K562 (cell line): ENCODE results near the gene ZNF74. TPM values are rescaled to one million over a fixed set of nuclear protein-coding genes. Genes with fewer than 3 reads are reported as not detected.

ENCODE experiments used
- ELF4 ChIP-seq: fragments of 450-650 bp; formaldehyde crosslinking; IDR thresholded peaks from 2 replicates; pipeline ENCODE4 v1.4.0; 2022; ENCODE audit warnings: missing genetic modification characterization
- FOXP1 ChIP-seq: sonication (generic); formaldehyde crosslinking; IDR thresholded peaks from 2 replicates; pipeline ENCODE4 v1.8.0; 2022; ENCODE audit warnings: mild to moderate bottlenecking, missing genetic modification reagents
- HNRNPK ChIP-seq: fragments of 200-400 bp; formaldehyde crosslinking; IDR thresholded peaks from one replicate; pipeline ENCODE4 v1.6.1; 2018; ENCODE audit warnings: mild to moderate bottlenecking, low read depth, low read length; ENCODE audit not compliant: poor library complexity, severe bottlenecking
- KAT2B ChIP-seq: IDR thresholded peaks from one replicate; pipeline ENCODE4 v1.6.1; 2012; ENCODE audit warnings: low read depth, mild to moderate bottlenecking, control low read depth, inconsistent platforms, low read length, moderate library complexity
- RFX5 ChIP-seq: IDR thresholded peaks from 2 replicates; pipeline ENCODE4 v1.6.1; 2011; ENCODE audit warnings: low read depth, mild to moderate bottlenecking, improper control_type of control experiment, low read length
- SMAD1 ChIP-seq: fragments of 150-350 bp; IDR thresholded peaks from 2 replicates; pipeline ENCODE4 v1.6.1; 2014; ENCODE audit warnings: low read length, low read depth; ENCODE audit not compliant: partially characterized antibody
- TBP ChIP-seq: optimal IDR thresholded peaks from 2 replicates; pipeline ENCODE3; 2011; ENCODE audit warnings: low read depth, low read length, improper control_type of control experiment
- YY1 ChIP-seq, 3 experiments: IDR thresholded peaks; 2 replicates each; pipeline ENCODE4 v1.6.1; 2011; ENCODE audit warnings: low read length in 2 of 3, mild to moderate bottlenecking in 2 of 3, moderate library complexity in 2 of 3, borderline replicate concordance in 1 of 3, control low read depth in 1 of 3, low read depth in 1 of 3; ENCODE audit not compliant: insufficient read depth in 3 of 3, insufficient replicate concordance in 2 of 3, control insufficient read depth in 1 of 3, insufficient read length in 1 of 3; ENCODE audit errors: extremely low read depth in 1 of 3
- ZNF23 ChIP-seq: fragments of 250-450 bp; sonication (Bioruptor Pico); IDR thresholded peaks from 2 replicates; pipeline ENCODE4 v1.4.0; 2020; ENCODE audit warnings: mild to moderate bottlenecking
- ZSCAN32 ChIP-seq: fragments of 450-650 bp; formaldehyde crosslinking; IDR thresholded peaks from 2 replicates; pipeline ENCODE4 v1.4.0; 2020; ENCODE audit warnings: mild to moderate bottlenecking, moderate library complexity
- polyA plus RNA-seq, 8 experiments: library from polyadenylated mRNA; depleted of rRNA in 4 of 8; stranded (reverse) in 5 of 8; unstranded in 3 of 8; fragments of >200 nt; fragmentation: Nextera tagmentation in 2 of 8; fragmentation: Illumina TruSeq in 1 of 8; extraction: Ambion mirVana in 2 of 8; extraction: Trizol in 1 of 8; gene quantifications; 2 replicates each; pipeline versions ENCODE4 v1.2.1 to v1.2.3, GENCODE V29; 2011 to 2014; ENCODE audit warnings: inconsistent platforms in 1 of 8, missing spikeins in 1 of 8
- total RNA-seq, 7 experiments: library from RNA; depleted of rRNA in 6 of 7; stranded (reverse); fragments of >200 nt in 6 of 7; fragmentation: Illumina TruSeq in 2 of 7; extraction: Trizol in 2 of 7; gene quantifications; 2 replicates each; pipeline versions ENCODE4 v1.2.1 to v1.2.3, GENCODE V29; 2011 to 2021; ENCODE audit warnings: low replicate concordance in 1 of 7
- TF ChIP-seq, protein P1 (sequence below), 2 experiments: fragments of 450-650 bp; IDR thresholded peaks; 2 replicates each; pipeline ENCODE4 v1.6.1; 2016
- TF ChIP-seq, protein P2 (sequence below): fragments of 150-350 bp; IDR thresholded peaks from 2 replicates; pipeline ENCODE4 v1.6.1; 2014; ENCODE audit warnings: low read depth, mild to moderate bottlenecking, low read length, borderline replicate concordance
- TF ChIP-seq, protein P3 (sequence below): fragments of 450-650 bp; IDR thresholded peaks from 2 replicates; pipeline ENCODE4 v1.6.1; 2018; ENCODE audit not compliant: partially characterized antibody
- TF ChIP-seq, protein P4 (sequence below), 2 experiments: fragments of 450-650 bp; conservative IDR thresholded peaks; 2 replicates each; pipeline ENCODE4 v1.6.1; 2017; ENCODE audit warnings: mild to moderate bottlenecking in 2 of 2, moderate library complexity in 2 of 2

Gene ZNF74
- total and polyA plus RNA-seq, 9 of the 15 experiments (the other 6 are each of a cell fraction or from before 2014, with no cell fraction given) = 2.4 to 53.5 (median 31.5) TPM

DNA sequence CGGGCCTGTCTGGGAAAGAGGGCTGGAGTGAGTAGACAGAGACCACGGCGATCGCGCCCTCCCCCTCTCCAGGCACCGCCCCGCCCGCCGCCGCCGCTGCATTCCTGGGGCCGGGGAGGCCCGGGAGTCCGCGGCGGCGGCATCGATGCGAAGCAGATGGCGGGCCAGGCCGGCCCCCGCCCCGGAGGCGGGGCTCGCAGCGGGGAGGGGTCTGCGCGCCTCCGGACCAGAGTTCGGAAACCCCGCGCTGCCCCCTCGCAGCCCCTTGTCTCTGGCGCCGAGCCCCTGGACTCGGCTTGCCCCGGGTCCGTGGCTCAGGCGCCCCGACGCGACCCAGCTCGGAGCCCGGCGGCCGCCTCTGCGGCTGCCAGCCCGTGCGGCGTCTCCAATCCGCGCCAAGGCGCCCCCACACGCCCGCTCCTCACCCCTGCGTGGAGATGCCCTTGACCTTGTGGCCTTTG lies 42.4 kb downstream of the ZNF74 start (continued):
- TF ChIP-seq YY1 (IDR thresholded peaks at IDR 0.05; ENCODE audit: borderline replicate concordance in 1 of 3, control insufficient read depth in 1 of 3, extremely low read depth in 1 of 3, insufficient read depth in 3 of 3, insufficient read length in 1 of 3, insufficient replicate concordance in 2 of 3, low read depth in 1 of 3, low read length in 2 of 3) (peak in 1 of 3 experiments; percentile 35), ELF4 (CRISPR knock-in tag) (no peak), SMAD1 (no peak), ZSCAN32 (CRISPR knock-in tag) (no peak), ZNF23 (CRISPR knock-in tag) (no peak), HNRNPK (peak; percentile 36), TBP (no peak), FOXP1 (no peak), RFX5 (no peak), KAT2B (no peak)
- TF ChIP-seq, protein P1, sequence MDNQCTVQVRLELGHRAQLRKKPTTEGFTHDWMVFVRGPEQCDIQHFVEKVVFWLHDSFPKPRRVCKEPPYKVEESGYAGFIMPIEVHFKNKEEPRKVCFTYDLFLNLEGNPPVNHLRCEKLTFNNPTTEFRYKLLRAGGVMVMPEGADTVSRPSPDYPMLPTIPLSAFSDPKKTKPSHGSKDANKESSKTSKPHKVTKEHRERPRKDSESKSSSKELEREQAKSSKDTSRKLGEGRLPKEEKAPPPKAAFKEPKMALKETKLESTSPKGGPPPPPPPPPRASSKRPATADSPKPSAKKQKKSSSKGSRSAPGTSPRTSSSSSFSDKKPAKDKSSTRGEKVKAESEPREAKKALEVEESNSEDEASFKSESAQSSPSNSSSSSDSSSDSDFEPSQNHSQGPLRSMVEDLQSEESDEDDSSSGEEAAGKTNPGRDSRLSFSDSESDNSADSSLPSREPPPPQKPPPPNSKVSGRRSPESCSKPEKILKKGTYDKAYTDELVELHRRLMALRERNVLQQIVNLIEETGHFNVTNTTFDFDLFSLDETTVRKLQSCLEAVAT (IDR thresholded peaks at IDR 0.05) = no peak
- TF ChIP-seq, protein P2, sequence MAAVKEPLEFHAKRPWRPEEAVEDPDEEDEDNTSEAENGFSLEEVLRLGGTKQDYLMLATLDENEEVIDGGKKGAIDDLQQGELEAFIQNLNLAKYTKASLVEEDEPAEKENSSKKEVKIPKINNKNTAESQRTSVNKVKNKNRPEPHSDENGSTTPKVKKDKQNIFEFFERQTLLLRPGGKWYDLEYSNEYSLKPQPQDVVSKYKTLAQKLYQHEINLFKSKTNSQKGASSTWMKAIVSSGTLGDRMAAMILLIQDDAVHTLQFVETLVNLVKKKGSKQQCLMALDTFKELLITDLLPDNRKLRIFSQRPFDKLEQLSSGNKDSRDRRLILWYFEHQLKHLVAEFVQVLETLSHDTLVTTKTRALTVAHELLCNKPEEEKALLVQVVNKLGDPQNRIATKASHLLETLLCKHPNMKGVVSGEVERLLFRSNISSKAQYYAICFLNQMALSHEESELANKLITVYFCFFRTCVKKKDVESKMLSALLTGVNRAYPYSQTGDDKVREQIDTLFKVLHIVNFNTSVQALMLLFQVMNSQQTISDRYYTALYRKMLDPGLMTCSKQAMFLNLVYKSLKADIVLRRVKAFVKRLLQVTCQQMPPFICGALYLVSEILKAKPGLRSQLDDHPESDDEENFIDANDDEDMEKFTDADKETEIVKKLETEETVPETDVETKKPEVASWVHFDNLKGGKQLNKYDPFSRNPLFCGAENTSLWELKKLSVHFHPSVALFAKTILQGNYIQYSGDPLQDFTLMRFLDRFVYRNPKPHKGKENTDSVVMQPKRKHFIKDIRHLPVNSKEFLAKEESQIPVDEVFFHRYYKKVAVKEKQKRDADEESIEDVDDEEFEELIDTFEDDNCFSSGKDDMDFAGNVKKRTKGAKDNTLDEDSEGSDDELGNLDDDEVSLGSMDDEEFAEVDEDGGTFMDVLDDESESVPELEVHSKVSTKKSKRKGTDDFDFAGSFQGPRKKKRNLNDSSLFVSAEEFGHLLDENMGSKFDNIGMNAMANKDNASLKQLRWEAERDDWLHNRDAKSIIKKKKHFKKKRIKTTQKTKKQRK = no peak
- TF ChIP-seq, protein P3, sequence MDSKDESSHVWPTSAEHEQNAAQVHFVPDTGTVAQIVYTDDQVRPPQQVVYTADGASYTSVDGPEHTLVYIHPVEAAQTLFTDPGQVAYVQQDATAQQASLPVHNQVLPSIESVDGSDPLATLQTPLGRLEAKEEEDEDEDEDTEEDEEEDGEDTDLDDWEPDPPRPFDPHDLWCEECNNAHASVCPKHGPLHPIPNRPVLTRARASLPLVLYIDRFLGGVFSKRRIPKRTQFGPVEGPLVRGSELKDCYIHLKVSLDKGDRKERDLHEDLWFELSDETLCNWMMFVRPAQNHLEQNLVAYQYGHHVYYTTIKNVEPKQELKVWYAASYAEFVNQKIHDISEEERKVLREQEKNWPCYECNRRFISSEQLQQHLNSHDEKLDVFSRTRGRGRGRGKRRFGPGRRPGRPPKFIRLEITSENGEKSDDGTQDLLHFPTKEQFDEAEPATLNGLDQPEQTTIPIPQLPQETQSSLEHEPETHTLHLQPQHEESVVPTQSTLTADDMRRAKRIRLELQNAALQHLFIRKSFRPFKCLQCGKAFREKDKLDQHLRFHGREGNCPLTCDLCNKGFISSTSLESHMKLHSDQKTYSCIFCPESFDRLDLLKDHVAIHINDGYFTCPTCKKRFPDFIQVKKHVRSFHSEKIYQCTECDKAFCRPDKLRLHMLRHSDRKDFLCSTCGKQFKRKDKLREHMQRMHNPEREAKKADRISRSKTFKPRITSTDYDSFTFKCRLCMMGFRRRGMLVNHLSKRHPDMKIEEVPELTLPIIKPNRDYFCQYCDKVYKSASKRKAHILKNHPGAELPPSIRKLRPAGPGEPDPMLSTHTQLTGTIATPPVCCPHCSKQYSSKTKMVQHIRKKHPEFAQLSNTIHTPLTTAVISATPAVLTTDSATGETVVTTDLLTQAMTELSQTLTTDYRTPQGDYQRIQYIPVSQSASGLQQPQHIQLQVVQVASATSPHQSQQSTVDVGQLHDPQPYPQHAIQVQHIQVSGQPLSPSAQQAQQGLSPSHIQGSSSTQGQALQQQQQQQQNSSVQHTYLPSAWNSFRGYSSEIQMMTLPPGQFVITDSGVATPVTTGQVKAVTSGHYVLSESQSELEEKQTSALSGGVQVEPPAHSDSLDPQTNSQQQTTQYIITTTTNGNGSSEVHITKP = no peak
- TF ChIP-seq, protein P4, sequence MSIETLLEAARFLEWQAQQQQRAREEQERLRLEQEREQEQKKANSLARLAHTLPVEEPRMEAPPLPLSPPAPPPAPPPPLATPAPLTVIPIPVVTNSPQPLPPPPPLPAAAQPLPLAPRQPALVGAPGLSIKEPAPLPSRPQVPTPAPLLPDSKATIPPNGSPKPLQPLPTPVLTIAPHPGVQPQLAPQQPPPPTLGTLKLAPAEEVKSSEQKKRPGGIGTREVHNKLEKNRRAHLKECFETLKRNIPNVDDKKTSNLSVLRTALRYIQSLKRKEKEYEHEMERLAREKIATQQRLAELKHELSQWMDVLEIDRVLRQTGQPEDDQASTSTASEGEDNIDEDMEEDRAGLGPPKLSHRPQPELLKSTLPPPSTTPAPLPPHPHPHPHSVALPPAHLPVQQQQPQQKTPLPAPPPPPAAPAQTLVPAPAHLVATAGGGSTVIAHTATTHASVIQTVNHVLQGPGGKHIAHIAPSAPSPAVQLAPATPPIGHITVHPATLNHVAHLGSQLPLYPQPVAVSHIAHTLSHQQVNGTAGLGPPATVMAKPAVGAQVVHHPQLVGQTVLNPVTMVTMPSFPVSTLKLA (conservative IDR thresholded peaks at IDR 0.05) = no peak
